Stimulated activated naive CD4-positive, alpha-beta T cell treated with Interleukin-2 at 50 U/mL for 16 hours (primary cell): ENCODE results near the gene SERHL2.
"Not testable (repeated sequence)": the region's sequence is repeated elsewhere in the genome, so short reads cannot be mapped to it uniquely, and the experiment has no call there.

Experiments used
- DNase-seq: peaks from one replicate; lab custom pipeline; 2025; lab: John Stamatoyannopoulos, UW

The SERHL2 gene

DNA sequence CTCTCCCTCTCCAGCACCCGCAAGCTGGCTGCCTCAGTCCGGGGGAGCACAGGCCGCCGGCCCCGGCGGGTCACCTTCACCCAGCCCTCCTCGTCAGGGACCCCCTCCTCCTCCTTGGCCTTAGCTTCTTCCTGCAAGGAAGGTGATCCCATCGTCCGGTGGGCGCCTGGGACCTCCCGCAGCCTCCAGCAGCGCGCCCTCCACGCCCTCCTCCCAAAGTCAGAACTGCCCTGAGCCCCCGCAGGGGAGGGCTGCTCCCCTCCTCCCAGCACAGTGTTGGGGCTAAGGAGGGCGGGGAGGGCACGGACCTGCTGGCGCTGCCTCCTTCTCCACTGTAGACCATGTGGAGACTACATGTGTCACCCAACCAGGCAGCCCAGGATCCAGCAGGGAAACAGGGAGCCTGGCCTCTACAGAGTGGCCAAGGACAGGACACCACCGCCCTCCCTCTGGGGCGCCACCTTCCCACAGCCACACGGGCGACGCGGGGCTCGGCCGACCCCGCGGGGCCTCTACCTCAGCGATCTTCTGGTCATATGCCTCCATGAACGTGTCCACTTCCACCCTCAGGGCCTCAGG is 22.3 kb downstream of the SERHL2 start:
- DNase-seq = not testable (repeated sequence)

DNA sequence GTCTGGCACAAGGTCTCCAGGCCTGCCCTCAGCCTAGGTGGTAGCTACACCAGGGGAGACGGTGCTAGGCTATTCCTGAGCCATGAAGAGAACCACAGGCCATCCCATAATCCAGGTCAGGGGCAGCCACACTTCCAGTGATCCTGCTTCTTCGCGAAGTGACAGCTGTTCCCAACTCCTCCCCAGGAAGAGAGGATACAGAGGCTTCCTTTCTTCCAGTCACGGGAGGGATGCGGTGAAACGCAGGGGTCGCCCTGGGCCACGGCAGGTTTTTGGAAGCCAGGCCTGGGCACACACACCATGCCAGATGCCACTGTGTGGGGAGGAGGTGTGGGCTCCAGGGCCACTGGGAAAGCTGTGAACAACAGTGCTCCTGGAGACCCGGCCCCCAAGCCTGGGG is 23.4 kb downstream of the SERHL2 start:
- DNase-seq = not testable (repeated sequence)

GRCh38 chr22:42577623-42578240 is 24.0 kb downstream of the SERHL2 start:
- DNase-seq = no peak

DNA sequence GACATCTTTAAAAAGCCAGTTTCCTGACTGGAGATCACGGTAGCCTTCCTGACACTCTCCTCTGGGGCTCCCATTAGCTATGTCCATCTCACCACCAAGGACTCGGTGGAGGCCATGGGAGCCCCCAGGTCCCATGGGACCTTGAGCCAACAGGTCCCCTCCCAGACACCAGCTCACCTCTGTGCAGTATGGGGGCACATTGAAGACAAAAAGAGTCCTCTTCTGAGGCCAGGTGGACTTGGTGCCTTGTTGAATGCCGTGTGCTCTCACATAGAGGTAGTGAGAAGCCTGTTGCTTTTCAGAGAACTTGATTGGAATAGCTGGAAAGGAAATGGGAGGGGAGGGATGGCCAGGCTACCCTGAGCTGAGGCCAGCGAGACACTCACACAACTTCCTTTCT is 26.3 kb downstream of the SERHL2 start:
- DNase-seq = not testable (repeated sequence)

- DNase-seq = not testable (repeated sequence)
These were observed 27.5 kb downstream of the SERHL2 start for GRCh38 chr22:42581194-42581761.

- peak; percentile 82 for DNase-seq
These were observed 28.3 kb downstream of the SERHL2 start for GRCh38 chr22:42581762-42582716.

GRCh38 chr22:42582987-42583386 is 29.2 kb downstream of the SERHL2 start:
- DNase-seq = no peak

DNA sequence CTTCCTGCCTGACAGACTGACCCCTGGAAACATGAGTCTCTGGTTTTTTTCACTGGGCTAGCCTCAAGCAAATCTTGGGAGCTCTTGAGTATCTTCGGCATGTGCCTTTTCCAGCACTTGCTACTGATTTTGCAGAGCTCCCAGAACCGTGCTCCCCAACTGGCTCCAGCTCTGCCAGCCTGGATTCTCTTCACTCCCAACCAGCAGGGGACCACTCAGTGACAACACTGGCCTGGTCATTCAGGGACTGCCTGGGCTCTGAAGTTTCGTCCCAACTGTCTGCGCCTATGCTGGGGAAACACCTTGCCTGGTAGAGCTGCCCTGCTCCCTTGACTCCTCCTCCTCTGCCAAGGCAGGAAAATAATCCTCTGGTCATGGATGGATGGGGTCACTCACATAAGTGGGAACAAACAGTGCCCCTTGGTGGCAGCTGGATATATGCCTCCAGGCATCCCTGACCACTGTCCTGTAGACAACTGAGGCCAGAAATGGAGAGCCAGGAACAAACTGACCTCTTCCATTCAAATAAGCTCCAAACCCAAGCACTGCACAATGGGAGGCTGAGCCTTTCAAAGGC is 30.7 kb downstream of the SERHL2 start:
- DNase-seq = no peak

- DNase-seq = no peak
These were observed 31.3 kb downstream of the SERHL2 start for GRCh38 chr22:42585096-42585495.

- no peak for DNase-seq
These were observed 32.6 kb downstream of the SERHL2 start for GRCh38 chr22:42586381-42586780.

DNA sequence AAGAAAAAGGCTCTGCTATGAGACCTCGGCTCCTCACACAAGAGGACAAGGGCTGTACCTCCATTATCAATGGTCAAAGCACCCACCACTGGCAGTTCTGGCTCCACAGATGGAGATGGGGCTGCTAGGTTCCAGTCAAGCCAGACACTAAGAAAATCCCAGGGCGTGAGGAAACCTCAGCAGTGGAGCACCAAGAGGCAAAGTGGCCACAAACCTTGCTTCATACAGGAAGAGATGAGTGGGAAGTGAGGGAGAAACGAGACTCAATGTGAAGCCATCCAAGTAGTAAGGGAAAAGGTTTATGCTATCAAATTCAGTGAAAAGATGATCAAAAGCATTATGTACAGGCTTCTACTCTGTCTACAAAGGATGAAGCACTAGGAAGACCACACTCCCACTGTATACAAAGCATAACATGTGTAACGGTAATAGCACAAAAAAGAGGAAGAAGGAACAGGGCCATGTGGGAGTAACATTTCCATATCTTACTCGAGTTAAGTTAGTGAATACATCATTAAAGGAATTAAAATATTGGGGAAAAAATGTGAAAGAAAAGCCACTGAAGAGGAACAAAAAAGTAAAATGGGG is 33.9 kb downstream of the SERHL2 start:
- DNase-seq = no peak

GRCh38 chr22:42591987-42592386 is 38.2 kb downstream of the SERHL2 start:
- no peak for DNase-seq

DNA sequence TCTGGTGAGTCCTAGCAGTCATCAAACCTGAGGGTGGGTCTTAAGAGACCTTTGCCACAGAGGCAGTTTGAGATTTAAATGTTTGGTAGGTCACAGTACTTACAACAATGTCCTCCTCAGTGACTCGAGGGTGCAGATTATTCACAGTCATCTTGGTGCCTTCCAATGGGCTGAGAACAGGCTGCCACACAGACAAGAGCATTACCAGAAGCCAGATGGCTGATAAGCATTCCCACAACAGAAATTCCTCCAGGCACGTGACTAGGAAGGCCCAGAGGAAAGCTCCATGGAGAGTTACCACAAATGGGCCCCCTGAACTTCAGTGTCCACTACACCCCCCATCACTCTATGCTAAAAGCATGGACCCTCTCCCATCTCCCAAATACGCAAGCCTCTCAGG is 41.7 kb downstream of the SERHL2 start:
- DNase-seq = no peak

DNA sequence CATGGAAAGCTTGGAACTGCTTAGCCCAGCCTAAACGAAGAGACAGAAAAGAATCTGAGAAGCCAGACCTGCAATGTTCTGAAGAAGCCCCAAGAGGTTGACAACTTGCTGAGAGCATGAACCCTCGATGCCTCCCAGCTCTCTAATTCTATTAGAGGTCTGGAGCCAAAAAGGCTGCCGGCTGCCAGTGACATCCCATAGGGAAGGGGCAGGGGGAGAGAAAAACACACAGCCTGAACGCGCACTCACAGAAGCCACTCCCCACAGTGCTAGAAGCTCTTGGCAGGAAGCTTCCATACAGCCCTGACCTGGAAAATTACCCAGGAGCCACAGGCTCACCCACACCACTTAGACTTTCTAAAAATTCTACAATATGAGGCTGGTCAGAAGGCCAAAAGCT is 42.6 kb downstream of the SERHL2 start:
- no peak for DNase-seq

GRCh38 chr22:42596863-42597530 is 43.2 kb downstream of the SERHL2 start:
- DNase-seq = no peak

DNA sequence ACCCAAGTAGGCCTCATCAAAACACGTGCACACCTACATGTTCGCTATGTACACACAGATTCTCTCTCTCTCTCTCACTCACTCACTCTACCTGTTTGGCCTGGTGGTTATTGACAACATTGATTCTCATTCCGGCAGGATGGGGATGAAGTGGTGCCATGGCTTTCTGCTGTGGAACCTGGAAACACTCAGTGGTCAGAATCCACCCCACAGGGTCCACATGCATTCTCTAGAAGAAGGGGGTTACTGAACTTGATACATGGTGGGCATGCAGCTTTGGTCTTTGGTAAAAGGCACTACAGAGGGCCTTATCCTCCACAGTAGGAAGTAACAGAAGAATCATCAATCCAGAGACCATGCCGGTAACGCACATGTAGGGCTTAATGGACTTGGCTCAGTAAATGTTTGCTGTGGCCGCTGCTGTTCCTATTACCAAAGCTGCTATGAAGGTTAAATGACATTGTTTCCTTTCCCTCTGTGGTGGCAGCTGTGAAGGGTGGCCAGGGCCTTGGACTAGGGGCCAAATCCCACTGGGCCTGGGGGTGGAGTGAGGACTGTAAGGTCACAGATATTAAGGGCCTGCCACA is 48.2 kb downstream of the SERHL2 start:
- no peak for DNase-seq

DNA sequence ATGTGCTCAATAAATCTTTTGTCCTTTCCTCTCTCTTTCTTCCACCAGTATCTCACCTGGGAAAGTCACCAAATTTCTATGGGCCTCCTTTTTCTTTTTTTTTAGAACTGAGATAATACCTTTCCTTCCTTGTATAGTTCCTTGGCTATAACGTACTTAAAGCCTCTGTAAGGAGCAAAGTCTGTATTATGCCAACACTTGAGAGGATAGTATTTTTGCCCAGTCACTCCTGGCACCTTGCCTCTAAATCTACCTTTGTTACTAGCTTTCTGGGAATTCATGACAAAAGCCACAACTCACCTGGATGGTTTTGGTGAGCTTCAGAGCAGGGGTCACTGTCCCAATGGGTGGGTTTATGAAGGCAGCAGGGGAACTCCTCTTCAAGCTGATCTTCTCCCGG is 48.7 kb downstream of the SERHL2 start:
- no peak for DNase-seq

DNA sequence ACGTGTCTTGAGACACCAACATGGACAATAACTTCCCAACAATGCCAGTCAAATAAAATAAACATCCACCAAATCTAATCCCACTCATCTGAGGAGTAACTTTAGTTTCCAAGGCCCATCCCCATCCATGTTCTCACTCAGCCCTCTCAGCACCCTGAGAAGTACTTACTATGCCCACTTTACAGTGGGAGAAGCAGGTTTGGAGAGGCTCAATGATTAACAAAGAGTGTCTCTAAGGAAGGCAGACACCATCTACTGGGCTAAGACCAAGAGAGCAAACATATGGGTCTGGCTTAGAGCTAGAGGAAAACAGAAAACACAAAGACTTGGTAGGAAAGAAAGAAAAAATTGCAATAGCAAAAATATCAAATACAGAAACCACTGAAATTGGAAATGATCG is 49.7 kb downstream of the SERHL2 start:
- DNase-seq = no peak

- no peak for DNase-seq
These were observed 50.6 kb downstream of the SERHL2 start for GRCh38 chr22:42604403-42604802.

GRCh38 chr22:42607641-42608040 is 53.9 kb downstream of the SERHL2 start:
- DNase-seq = not testable (repeated sequence)
